Central memory CD4-positive, alpha-beta T cell (primary cell): ENCODE results near the gene FALEC.

ENCODE experiments used
- DNase-seq: peaks from one replicate; pipeline ENCODE4 v3.0.0; 2022
- total RNA-seq, 3 experiments: gene quantifications; one replicate each; lab custom pipeline; 2026; lab: John Stamatoyannopoulos, UW

The FALEC gene
- 0 to 0.82 (median 0.19) reads per million in 3 experiments for total RNA-seq

DNA sequence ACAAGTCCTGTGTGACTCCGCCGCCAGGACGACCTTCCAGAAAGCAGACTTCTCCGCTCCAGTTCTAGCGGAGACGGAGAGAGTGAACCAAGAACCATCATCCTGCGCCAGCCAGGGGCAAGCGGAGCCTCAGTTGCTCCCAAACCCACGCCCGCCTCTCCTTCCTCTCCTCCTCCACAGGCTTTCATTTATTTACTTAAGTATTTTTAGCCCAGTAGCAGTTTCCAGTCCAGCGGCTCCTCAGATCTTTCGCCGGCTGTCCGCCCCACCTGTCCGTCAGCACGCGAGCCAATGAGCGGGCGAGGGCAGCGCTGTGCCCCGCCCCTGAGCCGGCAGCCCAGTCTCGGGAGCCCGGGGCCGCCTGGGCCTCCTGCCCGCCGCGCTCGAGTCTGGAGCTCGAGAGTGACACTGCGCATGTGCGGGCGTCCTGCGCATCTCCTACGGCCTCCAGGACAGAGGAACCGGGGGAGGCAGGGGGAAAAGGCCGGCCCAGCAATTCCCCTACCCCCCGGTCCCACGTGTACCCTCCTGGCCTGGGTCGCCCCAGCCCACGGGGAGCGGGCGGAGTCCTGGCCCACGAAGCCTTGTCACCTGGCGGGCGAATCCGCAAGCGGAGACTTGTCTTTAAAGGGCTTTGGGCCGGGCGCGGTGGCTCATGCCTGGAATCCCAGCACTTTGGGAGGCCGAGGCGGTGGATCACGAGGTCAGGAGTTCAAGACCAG lies at the start of gene FALEC:
FALEC (plus strand) TSS at position 425 of the 722 bp plus-strand sequence.
- peak; percentile 88 for DNase-seq

DNA sequence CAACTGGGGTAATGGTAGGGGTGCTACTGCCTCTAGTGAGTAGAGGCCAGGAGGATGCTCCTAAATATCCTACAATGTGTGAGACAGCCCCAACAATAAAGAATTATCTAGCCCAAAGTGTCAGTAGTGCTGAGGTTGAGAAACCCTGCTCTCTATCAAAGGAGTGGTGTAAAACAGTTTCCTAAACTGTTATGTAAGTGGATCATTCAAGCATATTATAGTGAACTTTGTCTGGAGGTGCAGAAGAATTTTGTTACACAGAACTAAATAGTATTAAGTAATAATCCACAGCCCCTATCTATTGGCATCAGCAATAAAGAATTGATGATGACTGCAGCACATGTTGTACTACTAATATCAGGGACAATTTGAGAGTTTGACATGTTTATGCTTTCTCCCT lies 48.6 kb upstream of the FALEC start:
- no peak for DNase-seq

DNA sequence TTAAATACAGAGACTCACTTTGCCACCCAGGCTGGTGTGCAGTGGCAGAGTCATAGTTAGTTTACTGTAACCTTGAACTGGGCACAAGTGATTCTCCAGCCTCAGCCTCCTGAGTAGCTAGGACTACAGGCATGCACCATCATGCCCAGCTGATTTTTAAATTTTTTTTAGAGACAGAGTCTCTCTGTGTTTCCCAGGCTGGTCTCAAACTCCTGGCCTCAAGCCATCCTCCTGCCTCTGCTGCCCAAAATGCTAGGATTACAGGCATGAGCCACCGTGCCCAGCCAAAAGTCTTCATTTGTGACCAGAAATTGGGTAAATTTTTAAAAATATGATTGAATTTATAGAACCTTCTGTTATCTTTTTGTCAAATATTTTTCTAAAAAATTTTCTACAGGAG lies 46.3 kb upstream of the FALEC start:
- no peak for DNase-seq

DNA sequence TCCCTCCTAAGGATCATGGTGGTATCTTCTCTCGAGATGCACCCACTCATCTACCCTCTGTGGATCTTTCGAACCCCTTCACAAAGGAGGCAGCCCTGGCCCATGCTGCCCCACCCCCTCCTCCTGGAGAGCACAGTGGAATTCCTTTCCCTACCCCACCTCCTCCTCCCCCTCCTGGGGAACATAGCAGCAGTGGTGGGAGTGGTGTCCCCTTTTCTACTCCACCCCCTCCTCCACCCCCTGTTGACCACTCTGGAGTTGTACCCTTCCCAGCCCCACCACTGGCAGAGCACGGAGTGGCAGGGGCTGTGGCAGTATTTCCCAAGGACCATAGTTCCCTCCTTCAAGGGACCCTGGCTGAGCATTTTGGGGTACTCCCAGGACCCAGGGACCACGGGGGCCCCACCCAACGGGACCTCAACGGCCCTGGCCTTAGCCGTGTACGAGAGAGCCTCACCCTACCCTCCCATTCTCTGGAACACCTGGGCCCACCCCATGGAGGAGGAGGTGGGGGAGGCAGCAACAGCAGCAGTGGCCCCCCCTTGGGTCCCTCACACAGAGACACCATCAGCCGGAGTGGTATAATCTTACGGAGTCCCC lies 42.9 kb upstream of the FALEC start:
- DNase-seq = no peak

DNA sequence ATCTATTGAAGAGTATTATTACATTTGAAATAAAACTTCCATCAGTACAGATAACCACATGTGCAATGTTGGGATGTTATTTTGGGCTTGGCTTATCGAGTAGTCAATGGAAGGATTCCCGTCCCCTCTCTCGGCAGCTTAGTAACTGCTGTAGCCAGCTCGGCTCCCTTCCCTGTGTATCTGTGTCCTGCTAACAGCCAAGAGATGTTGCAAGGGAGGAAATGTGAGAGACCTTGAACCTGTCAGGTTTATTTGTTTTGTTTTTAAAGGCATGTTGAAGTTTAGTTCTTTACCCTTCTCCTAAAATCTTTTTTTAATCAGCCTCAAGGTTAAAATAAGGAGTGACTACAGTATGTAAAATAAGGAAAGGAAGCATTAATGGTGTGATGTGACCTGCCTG lies 41.9 kb upstream of the FALEC start:
- no peak for DNase-seq

DNA sequence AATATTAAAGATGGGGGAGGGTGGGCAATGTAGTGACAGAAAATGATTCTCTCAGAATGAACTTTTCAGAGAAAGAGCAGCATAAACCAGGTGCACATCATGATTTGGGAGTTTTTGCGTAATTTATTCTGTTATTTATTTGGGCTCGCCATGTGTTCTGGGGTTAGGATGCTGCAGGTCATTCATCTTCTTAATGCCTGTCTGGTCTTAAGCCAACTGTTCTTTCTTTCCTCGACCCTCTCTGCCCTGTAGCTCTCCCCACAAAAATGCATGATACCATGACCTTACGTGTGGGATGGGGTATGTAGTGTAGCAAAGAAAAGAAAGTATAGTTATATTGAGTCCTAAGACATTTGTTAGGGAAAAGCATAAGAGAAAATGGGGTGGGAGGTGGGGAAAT lies 40.7 kb upstream of the FALEC start:
- DNase-seq = no peak

DNA sequence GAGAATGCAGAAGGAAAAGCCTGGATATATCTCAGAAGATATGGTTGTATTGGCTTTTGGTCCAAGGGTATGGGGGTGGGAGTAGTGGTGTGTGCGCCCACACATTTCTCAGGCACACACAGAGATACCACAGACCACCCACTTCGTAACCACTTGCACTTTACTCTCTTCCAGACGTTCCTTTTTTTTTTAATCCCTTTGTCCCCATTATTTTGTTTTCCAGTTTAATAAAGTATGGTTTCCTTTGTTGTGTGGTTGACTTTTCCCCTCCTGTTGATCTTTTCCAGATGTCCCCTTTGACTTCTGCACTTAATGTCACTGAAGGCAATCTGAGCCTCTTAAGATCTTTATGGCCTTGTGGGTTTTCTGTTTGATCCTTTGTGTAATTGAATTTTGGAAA lies 38.8 kb upstream of the FALEC start:
- no peak for DNase-seq

DNA sequence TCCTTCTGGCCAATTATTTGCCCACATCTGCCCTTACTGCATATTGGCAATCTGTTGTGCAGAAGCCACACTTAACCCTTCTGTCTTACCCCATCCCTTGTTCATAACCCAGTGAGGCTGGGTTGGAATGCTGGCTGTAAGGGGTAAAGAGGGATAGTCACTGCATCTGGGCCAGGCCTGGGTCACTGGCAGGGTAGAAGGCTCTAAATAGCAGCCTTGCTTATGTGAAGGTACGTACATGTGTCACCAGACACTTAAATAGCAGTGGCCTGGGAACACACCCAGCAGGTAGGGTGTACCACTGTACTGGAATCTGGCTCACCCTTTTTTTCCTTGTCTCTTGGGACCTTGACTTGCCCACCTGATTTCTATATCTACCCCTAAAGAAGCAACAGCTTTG lies 38.2 kb upstream of the FALEC start:
- DNase-seq = no peak

DNA sequence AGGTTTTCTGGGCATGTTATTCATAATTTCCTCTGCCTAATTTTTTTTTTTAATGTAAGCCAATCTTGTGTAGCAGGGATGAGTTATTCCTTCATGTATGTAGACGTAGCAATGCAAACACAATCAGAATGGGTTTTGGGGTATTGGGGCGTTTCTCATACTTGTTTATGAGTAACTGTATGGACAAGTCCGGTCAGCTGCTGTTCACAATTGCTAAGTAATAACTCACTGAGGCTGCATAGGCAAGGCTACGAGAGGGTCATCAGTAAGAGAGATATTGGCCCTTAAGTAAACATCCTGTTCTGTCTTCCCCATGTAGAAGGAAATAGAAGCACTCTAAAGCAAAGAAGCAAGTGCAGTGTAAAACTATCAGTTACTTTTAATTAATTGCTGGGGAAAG lies 37.8 kb upstream of the FALEC start:
- DNase-seq = no peak

DNA sequence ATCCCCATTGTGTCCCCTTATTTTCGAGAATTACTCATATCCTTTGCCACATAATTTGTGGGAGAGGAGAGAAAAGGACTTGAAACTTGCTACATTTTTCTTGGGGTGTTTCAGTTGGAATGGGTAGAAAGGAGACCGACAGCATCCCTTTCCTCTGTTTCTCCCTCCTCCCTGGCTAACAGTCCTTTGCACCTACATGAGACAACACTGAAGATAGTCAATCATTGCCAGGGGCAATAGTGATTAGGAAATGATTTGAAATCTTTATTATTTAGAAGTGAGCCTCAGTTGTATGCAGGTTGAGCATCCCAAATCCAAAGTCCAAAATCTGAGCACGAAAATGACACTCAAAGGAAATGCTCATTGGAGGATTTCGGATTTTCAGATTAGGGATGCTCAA lies 36.2 kb upstream of the FALEC start:
- DNase-seq = no peak

DNA sequence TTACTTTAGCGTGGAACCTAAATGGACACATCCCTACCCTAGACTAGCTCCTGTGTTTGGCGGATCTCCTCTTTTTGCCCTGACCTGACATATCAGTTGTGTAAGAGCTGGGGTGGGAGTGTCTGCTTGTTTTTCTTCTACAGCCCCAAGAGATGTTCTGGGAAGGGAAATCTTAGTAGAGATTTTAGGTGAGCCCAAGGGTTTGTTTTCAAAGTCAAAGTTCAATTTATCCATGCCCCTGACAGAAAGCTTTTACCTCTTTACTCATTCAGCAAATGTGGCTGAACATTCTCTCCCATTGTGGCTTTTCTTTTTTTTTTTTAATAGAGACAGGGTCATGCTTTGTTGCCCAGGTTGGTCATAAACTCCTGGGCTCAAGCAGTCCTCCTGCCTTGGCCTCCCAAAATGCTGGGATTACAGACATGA lies 35.6 kb upstream of the FALEC start:
- DNase-seq = no peak

DNA sequence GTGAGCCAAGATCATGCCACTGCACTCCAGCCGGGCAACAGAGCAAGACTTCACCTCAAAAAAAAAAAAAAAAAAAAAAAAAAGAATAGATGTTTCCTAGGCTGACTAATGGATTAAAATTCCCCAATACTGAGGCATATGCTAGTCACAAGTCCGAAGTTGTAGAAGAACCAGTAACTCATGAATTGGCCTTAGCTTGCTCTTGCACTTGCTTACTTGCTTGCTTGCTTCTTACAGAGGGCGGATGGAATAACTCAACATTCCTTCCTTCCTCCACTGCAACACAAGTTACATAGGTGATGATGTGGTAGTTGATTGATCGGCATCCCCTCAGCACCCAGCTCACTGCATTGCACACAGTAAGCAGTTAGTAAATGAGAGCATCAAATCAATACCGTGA lies 31.1 kb upstream of the FALEC start:
- no peak for DNase-seq

DNA sequence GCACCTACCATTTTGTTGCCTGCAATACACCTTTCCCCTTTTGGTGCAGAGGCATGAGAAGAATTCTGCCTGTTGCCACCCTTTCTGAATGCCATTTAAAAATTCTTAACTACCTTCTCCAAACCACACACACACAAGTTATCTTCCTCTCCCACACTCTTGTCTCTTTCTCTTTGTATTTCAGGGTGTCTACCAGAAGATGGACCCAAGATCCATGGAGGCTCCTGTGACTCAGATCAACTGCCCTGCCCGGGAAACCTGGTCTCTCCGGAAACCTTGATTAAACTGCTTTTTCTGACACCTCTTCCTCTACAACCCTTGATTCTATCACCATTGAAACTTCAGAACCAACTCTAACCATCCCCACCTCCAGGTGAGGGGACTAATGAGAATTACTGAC lies 30.7 kb upstream of the FALEC start:
- DNase-seq = no peak

DNA sequence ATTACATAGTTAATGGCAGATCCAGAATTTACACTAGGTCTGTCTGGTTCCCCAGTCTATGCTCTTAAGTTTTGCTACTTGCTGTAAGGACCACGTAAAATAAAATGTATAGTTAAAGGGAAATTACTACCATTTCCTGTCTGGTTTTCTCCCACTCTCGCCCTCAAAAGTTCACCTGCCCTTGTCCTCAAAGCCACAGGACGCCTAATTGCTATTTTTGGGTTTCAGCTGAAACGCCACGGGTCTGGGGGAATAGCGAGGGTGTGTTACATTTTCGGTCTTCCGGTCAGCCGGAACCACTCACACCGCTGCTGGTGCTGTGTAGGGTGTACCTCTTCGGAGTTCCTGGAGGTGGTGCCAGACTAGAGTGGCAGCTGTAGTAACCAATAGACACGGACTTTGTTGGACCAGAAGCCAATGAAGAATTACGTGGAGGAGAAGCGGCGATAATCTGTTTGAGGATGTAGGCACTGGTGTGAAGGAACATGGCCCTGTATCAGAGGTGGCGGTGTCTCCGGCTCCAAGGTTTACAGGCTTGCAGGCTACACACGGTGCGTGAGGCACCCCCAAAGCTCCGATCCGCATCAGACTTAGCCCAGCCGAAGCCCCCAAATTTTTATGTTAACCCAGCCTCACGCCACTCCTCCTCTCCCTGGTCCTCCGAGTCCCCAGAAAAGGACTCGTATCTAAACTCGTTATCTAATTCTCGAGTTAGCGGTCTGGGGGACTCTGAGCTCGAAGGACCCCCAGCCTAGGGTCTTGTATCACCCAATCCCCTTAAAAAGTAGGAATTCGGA lies 28.4 kb upstream of the FALEC start, which contains the start of gene TARS2:
TARS2 (plus strand) TSS at position 454 of the 797 bp plus-strand sequence; CDS start at position 486, 32 bp downstream.
- DNase-seq = peak; percentile 94

DNA sequence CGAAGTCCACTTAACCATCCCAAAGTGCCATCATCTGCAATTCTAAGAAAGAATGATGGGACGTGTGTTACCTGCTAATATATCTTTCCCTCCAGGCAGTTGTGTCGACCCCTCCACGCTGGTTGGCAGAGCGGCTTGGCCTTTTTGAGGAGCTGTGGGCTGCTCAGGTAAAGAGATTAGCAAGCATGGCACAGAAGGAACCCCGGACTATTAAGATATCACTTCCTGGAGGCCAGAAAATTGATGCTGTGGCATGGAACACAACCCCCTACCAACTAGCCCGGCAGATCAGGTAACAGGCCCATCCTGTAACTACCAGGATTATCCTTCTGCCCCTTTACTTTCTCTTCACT lies 27.8 kb upstream of the FALEC start:
- DNase-seq = peak; percentile 7

DNA sequence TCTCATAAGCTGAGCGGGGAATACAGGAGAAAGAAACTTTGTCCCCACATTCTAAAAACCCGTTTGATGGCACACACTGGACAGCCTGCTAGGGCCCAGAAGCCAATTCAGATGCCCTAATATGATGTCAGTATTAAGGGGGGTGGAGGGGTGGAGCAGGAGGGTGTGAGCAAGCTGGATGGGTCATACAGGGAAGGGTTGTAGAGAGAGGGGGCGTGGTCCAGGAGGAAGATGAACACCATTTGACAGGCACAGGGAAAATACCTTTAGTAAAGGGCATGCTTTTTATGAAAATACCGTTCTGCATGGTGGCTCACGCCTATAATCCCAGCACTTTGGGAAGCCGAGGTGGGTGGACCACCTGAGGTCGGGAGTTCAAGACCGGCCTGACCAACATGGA lies 22.4 kb upstream of the FALEC start:
- no peak for DNase-seq

DNA sequence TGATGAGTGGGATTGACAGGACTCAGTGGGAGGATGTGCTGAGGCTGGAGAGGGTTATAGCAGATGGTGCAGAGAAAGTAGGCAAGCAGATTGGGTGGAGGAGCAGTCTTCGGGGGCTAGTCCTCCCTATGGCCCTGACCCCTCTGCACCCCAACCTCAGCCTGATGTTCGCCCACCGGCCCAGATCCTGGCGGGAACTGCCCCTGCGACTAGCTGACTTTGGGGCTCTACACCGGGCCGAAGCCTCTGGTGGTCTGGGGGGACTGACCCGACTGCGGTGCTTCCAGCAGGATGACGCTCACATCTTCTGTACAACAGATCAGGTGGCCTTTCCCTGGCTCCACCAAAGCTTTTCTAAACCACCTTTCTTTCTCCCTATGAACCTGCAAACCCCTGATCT lies 17.2 kb upstream of the FALEC start:
- no peak for DNase-seq

DNA sequence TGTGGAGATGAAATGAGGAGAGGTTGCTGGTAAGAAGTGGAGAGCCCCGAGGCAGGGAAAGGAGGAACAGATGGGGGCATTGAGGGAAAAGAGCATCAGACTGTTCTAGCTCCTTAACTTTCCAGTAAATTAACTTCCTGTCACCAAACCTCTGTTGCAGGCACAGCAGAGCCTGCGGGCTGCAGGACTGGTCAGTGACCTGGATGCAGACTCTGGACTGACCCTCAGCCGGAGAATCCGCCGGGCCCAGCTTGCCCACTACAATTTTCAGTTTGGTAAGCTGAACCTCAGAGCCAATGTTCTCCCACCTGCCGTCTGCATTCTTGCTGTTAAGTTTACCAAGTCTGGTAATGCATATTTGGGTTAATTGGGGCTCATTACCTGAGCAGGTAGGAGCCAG lies 10.1 kb upstream of the FALEC start:
- no peak for DNase-seq

DNA sequence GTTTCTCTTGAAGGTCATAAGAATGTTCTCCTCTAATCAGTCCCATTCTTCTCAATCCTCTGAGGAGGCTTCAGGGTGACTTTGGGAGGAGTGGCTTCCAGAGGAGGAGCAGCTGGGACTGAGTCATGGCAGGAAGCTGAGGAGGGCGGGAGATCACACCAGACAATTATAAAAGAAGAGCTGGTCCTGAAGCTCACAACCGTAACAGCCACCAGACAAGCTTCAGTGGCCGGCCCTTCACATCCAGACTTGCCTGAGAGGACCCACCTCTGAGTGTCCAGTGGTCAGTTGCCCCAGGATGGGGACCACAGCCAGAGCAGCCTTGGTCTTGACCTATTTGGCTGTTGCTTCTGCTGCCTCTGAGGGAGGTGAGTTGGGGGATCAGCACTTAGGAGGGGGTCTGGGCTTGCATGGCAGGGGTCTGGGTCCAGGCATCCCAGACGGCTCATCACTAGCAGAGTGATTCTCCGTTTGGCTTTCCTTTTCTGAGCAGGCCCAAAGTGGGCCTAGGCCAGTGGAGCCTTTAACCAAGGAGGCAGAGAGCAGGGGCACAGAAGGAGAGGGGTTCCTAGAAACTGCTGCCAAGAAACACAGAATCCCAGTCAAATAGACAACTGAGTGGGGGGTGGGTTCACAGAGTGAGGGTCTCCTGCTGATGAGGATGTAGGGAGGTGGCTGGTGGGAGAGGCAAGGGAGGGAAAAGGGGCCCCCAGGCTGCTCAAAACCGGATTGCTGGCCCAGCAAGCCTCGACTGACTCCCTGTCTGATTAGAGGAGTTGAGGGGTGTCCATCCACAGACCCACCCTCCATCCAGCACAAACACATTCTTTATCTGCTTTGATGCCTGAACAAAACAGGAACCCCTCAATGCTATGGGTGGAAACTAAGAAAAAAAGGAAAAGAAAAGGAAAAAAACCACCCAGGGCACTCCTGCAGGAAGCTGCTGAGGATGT lies 7.4 kb upstream of the FALEC start, which contains the start of gene ECM1:
ECM1 (plus strand) TSS at position 198 of the 953 bp plus-strand sequence; CDS start at position 299, 101 bp downstream.
- DNase-seq = no peak

DNA sequence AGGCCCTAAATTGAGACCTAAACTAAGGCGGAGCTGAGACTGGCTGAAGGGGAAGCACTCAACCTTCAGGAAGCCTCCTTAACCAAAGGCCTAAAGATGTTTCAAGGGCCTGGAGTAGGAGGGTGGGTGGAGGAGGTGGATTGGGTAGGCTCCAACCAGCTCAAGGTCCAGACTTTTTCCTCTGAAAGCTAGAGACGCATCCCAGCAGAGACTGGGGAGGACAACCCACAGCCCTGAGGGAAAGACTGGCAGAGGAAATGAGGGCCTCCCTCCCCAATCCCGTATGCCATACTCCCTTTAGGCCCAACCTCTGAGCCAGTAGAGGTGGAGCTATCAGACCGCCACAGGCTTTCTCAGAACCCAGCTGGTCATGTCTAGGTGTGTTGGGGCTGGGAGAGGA lies 6.6 kb upstream of the FALEC start:
- DNase-seq = no peak

DNA sequence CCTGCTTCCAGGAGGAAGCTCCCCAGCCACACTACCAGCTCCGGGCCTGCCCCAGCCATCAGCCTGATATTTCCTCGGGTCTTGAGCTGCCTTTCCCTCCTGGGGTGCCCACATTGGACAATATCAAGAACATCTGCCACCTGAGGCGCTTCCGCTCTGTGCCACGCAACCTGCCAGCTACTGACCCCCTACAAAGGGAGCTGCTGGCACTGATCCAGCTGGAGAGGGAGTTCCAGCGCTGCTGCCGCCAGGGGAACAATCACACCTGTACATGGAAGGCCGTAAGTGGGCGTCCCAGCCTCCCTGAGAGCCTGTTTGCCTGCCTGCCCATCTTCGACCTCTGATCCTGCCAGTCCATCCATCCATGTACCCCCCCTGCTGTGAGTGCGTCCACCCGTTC lies 4.0 kb upstream of the FALEC start:
- no peak for DNase-seq

DNA sequence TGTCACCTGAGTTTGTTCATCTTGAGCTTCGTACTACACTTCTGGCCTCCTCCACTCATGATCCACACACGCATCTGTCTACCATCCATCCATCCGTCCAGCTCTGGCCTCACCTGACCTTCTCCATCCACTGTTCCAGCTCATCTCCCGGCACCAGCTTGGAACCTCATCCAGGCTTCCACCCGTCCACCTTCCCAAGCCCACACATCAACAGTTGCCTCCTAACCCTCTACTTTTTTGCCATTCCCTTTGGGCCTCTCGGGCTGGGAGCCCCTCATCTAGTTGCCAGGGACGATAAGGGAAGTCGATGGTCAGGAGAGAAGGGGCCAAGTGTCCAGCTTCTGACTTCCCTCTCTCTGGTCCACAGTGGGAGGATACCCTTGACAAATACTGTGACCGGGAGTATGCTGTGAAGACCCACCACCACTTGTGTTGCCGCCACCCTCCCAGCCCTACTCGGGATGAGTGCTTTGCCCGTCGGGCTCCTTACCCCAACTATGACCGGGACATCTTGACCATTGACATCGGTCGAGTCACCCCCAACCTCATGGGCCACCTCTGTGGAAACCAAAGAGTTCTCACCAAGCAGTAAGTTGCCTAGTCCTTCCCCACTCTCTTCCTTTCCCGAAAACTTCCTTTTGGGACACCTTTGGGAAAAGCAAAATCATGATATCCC lies 3.4 kb upstream of the FALEC start:
- DNase-seq = no peak
